ENCODE results near the gene HBS1L. TPM values are rescaled to one million over a fixed set of nuclear protein-coding genes. Genes with fewer than 3 reads are reported as not detected.

The HBS1L gene
- total RNA-seq, 1 donor from 2014 or later: 97.5 TPM

GRCh38 chr6:134948691-134949090 lies 105.9 kb downstream of the HBS1L start:
- TF ChIP-seq CTCF (IDR thresholded peaks at IDR 0.05; ENCODE audit: insufficient read depth, low read length, poor library complexity, severe bottlenecking): no peak
- no peak for DNase-seq (ENCODE audit: low read depth)
- H3K27me3 ChIP-seq (ENCODE audit: control insufficient read depth, insufficient read depth, low read length): no peaks in the 10 kb centered on the region
- H3K4me3 ChIP-seq (ENCODE audit: low read depth, low read length): no peak overlapping the region
- no peaks in the 10 kb centered on the region for H3K36me3 ChIP-seq (ENCODE audit: control insufficient read depth, insufficient read depth, low read length)

- H3K27me3 ChIP-seq (ENCODE audit: control insufficient read depth, insufficient read depth, low read length): no peaks in the 10 kb centered on the region
- TF ChIP-seq CTCF (IDR thresholded peaks at IDR 0.05; ENCODE audit: insufficient read depth, low read length, poor library complexity, severe bottlenecking): no peak
- DNase-seq (ENCODE audit: low read depth): no peak
- H3K4me3 ChIP-seq (ENCODE audit: low read depth, low read length): no peak overlapping the region
- H3K36me3 ChIP-seq (ENCODE audit: control insufficient read depth, insufficient read depth, low read length): no peaks in the 10 kb centered on the region
Observed at GRCh38 chr6:134948142-134948541, 106.5 kb downstream of the HBS1L start.

- DNase-seq (ENCODE audit: low read depth): no peak
- TF ChIP-seq CTCF (IDR thresholded peaks at IDR 0.05; ENCODE audit: insufficient read depth, low read length, poor library complexity, severe bottlenecking): no peak
- Histone ChIP-seq H3K36me3 (ENCODE audit: control insufficient read depth, insufficient read depth, low read length) (no peaks in the 10 kb centered on the region), H3K27me3 (ENCODE audit: control insufficient read depth, insufficient read depth, low read length) (no peaks in the 10 kb centered on the region), H3K4me3 (ENCODE audit: low read depth, low read length) (no peak overlapping the region)
Observed at GRCh38 chr6:134945045-134945444, 109.6 kb downstream of the HBS1L start.

- no peak for TF ChIP-seq CTCF (IDR thresholded peaks at IDR 0.05; ENCODE audit: insufficient read depth, low read length, poor library complexity, severe bottlenecking)
- no peak for DNase-seq (ENCODE audit: low read depth)
Observed at GRCh38 chr6:134943522-134944111, 111.0 kb downstream of the HBS1L start.

GRCh38 chr6:134938896-134939295 lies 115.7 kb downstream of the HBS1L start:
- H3K36me3 ChIP-seq (ENCODE audit: control insufficient read depth, insufficient read depth, low read length): no peaks in the 10 kb centered on the region
- H3K27me3 ChIP-seq (ENCODE audit: control insufficient read depth, insufficient read depth, low read length): no peaks in the 10 kb centered on the region
- H3K4me3 ChIP-seq (ENCODE audit: low read depth, low read length): no peak overlapping the region
- DNase-seq (ENCODE audit: low read depth): no peak
- TF ChIP-seq CTCF (IDR thresholded peaks at IDR 0.05; ENCODE audit: insufficient read depth, low read length, poor library complexity, severe bottlenecking): no peak

More at GRCh38 chr6:134943522-134944111, 111.0 kb downstream of the HBS1L start:
- Histone ChIP-seq H3K4me3 (ENCODE audit: low read depth, low read length) (no peak overlapping the region), H3K27me3 (ENCODE audit: control insufficient read depth, insufficient read depth, low read length) (no peaks in the 10 kb centered on the region), H3K36me3 (ENCODE audit: control insufficient read depth, insufficient read depth, low read length) (no peaks in the 10 kb centered on the region)

GRCh38 chr6:134937426-134937825 lies 117.2 kb downstream of the HBS1L start:
- no peak for TF ChIP-seq CTCF (IDR thresholded peaks at IDR 0.05; ENCODE audit: insufficient read depth, low read length, poor library complexity, severe bottlenecking)
- no peaks in the 10 kb centered on the region for H3K27me3 ChIP-seq (ENCODE audit: control insufficient read depth, insufficient read depth, low read length)
- H3K4me3 ChIP-seq (ENCODE audit: low read depth, low read length): no peak overlapping the region
- no peak for DNase-seq (ENCODE audit: low read depth)
- H3K36me3 ChIP-seq (ENCODE audit: control insufficient read depth, insufficient read depth, low read length): no peaks in the 10 kb centered on the region
